ENCODE data around the gene ARHGAP33.
"Not testable (repeated sequence)": the region's sequence is repeated elsewhere in the genome, so short reads cannot be mapped to it uniquely, and the experiment has no call there.

The ARHGAP33 gene

DNA sequence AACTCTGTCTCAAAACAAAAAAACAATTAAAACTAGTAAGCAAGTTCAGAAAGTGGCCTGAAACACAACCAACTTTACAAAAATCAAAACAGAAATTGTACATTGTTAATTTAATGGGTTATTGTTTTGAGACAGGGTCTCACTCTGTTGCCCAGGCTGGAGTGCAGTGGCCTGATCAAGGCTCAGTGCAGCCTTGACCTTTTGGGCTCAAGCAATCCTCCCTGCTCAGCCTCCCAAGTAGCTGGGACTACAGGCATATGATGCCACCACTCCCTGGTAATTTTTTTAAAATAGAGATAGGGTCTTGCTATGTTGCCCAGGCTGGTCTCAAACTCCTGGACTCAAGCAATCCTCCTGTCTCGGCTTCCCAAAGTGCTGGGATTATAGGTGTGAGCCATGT lies 20.2 kb downstream of the ARHGAP33 start:
- not testable (repeated sequence) for DNase-seq

DNA sequence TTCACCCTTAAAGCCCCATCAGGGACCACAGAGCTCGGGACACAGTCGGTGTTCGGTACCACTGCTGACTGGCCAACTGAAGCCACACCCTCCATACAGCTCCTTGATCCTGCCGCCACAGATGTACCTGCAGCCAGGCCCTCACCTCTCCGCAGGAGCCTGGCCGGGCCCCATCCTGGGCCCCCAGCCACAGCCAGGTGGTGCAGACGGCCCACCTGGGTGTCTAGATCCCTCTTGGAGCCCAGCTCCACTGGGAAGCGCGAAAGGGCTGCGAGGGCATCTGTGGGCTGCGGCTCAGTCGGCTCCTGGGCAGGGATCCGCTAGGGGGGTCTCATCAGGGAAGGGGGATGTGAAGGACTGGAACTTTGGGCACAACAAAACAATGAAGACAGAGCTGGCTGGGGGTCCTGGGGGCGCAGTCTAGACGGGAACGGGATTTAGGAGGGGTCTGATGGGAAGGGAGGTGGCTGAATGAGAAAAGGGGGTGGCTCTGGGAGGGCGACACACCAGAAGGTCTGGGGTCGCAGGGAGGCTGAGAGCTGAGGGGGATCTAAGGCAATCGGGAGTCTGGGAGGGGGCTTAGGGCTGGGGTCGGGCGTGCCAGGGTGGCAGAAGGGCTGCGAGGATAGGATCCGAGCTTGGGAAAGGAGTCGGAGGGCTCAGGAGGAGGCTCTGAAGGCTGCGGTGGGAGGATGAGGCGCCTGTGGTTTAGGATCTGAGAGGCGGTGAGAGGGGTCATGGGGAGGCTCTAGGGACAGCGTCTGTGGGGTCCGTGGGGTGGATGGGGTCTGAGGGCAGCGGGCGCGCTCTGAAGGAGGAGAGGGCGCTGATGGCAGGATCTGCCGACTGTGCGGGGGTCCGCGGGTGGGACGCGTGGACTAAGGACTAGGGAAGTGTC lies 21.5 kb downstream of the ARHGAP33 start:
- DNase-seq, result no peak

DNA sequence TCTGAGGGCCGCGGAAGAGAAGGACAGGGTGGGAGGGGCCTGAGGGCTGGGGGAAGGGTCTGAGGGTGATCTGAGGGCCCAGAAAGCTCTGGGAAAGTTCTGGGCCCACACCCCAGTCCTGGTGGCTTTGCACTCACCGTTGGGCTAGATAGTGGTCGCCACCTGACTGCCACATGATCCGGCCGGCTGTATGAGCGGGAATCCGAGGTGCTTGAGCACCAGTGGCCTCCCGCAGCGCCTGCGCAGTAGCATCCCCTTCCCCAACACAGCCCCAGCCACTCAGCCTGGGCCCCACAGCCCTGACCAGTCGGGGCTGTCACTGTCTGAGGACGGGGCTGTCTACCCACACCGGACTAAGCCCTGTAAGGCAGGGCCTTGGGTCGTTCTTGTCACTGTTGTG lies 22.3 kb downstream of the ARHGAP33 start:
- no peak for DNase-seq

DNA sequence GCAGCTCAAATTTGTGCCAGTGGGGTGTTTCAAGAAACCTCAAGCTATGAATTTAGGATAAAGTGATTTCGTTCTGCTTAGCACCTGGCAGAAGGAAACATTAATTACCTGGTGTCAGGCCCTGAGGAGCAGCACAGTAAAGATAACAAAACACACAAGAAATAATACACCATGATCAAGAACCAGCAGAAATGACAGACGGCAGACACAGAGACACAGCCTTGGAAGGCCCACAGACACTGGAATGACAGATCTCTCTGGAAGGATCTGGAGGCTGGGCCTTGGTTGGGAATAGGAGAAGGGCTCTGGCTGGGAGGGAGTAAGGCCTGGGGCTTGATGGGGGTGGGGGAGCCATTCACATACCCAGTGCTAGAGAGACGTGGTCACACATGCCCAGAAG lies 26.5 kb downstream of the ARHGAP33 start:
- DNase-seq, result no peak

DNA sequence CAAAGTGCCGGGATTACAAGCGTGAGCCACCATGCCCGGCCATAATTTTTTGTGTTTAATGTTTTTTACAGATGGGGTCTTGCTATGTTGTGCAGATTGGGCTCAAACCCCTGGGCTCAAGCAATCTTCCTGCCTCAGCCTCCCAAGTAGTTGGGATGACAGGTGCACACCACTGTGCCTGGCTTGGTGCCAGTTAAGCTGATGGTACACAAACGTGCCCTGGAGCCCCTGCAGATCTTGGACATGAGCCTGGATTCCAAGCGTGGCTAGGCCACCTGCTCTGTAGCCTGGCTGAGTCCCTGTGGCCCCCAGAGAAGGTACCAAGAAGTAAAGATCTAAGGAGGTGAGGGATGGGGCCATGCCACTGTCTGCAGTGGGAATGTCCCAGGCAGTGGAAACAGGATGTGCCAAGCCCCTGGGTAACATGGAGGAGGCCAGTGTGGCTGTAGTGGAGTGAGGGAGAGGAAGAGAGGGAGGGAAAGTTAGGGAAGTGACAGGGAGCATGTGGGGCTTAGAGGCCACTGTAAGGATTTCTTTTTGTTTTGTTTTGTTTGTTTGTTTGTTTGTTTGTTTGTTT lies 30.2 kb downstream of the ARHGAP33 start:
- peak; percentile 53 for DNase-seq

DNA sequence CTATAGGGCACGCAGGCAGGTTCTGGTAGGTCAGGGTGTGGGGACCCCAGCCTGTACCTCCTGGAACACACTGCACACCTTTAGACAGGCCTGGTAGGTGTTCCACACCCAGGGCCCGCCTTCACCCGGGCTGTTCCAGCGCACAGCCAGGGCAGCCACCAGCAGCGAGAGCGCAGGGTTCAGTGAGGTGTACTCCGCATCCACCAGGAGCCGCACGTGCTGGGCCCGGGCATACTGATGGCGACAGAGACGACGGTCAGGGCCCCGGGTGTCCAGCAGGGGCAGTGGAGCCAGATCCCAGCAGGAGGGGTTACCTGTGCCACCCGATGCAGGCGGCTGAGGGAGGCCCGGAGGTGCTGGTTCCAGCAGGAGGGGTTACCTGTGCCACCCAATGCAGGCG lies 31.2 kb downstream of the ARHGAP33 start:
- DNase-seq, result no peak

DNA sequence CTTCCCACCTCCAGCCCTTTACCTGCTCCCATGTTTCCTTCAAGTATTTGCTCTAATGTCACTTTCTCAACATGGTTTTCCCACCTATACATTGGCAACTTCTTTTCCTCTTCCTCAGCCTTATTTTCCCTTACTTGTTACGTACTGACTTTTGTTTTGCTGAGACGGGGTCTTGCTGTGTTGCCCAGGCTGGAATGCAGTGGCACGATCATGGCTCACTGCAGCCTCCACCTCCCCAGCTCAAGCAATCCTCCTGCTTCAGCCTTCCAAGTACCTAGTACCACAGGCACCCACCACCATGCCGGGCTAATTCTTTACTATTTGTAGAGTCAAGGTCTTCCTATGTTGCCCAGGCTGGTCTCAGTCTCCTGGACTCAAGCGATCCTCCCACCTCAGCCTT lies 32.3 kb downstream of the ARHGAP33 start:
- no peak for DNase-seq

DNA sequence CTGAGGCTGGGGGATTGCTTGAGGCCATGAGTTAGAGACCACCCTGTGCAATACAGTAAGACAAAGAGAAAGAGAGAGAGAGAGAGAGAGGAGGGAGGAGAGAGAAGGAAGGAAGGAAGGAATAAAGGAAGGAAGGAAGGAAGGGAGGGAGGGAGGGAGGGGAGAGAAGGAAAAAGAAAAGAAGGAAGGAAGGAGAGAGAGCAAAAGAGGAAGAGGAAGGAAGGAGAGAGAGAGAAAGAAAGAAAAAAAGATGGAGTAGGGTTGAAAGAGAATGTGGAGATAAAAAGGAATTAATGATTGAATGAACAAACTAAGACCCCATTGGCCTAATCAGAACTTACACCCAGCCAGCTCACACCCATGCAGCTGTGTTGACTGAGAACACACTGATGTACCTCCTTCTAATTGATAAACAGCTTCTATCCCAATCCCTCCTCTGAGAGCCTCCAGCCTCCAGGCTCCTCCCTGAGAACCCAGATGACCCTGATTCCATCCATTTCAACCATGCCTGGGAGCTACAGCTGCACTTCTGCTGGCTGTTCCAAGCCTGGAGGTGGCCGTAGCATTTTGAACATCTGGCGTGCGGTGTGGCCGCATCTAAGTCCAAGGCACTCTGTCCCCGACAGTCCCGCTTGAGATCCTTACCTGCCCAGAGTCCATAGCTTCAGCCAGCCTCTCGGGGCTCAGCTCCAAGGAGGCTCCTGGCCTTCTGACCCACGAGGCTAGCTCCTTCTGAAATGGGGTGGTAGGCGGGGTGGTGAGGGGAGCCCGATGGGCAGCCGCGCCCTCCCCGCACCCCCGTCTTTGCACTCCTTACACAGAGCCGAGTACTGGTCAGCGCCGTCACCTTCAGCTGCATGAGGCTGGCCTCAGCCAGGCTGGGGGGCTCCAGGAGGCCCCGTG lies 36.2 kb downstream of the ARHGAP33 start:
- DNase-seq, result no peak

DNA sequence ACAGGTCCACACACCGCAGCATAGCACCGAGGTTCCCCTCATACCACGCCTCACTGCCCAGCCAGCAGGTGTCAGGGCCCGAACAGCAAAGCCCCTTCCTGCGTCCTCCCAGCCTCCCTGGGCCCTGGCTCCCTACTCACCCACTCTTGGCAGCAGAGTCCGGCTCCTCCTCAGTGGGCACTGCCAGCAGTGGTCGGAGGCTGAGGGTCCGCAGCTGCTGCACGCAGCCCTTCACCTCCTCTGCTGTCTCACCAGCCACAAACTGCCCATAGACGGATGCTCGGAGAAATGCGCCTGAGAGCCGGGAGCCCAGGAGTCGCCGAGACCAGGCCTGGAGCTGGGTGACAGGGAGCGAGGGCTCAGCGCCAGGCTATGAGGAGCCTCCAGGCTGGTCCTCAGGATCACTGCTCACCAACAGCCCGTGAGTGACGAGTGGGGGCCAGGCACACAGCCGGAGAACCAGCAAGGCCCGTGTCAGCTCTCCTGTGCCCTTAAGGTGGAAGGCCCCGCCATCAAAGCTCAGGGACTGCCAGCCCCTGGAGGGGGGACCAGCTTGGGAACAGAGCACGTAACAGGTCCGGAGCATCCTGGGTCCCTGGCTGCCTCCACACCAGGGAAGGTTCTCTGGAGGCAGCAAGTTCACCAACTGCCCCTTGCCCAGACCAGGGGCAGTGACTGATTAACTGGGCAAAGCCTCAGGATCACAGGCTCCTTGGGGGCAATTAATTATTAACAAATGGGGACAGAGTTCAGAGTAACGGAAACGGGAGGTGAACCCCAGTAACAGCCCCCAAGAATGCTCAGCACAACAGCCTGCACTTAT lies 37.1 kb downstream of the ARHGAP33 start, which contains the start of gene PRODH2:
Gene PRODH2, minus strand, starts transcription at position 626 of the 823 bp plus-strand sequence. Its CDS starts 40 bp downstream, at position 586.
- DNase-seq, result no peak

DNA sequence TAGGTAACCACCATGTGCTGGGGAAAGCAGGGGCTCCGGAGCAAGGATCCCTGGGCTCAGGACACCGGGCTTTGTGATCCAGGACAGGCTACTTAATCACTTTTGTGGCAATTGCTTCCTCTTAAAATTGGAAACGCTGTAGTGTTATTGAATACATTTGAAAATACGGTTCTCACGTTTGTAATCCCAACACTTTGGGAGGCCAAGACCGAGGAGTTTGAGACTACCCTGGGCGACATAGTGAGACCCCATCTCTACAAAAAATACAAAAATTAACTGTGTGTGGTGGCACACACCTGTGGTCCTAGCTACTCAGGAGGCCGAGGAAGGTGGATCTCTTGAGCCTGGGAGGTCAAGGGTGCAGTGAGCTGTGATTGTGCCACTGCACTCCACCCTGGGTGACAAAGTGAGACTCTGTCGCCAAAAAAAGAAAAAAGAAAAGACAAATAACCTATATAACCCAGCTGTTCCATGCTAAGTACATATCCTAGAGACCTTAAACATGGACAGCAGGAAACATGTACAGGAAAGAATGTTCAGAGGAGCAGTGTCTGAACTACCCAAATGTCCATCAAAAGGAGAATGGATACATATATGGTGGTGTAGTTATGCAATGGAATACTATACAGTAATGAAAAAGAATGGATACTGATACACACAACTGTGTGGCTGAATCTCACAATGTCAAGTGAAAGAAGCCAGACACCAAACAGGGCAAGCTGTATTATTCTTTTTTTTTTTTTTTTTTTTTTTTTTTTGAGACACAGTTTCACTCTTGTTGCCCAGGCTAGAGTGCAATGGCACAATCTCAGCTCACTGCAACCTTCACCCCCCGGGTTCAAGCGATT lies 37.9 kb downstream of the ARHGAP33 start:
- DNase-seq, result no peak

DNA sequence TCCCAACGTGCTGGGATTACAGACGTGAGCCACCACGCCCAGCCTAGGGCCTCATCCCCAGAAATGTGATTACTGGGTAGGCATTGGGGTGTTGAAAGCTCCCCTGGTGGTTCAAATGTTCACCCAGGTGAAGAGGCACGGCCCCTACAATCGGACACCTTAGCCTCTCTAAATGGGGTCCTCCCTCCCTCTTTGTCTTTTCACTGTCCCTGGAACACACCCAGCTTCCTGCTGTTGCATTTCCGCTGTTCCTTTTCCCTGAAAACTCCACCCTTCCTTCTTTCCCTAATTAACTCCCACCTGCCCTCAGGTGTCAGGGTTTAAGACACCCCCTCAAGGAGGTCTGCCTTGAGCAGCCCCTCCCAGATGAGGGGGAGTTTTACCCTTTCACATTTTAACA lies 40.9 kb downstream of the ARHGAP33 start:
- DNase-seq, result no peak

DNA sequence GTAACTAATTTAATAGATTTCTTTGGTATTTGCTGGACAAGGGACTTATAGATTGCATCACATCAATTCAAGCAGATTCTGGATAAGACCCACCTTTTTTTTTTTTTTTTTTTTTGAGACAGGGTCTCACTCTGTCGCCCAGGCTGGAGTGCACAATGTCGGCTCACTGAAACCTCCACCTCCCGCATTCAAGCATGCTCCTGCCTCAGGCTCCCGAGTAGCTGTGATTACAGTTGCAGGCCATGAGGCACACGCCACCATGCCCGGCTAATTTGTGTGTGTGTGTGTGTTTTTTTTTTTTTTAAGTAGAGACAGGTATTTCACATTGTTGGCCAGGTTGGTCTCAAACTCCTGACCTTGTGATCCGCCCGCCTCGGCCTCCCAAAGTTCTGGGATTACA lies 41.5 kb downstream of the ARHGAP33 start:
- no peak for DNase-seq

DNA sequence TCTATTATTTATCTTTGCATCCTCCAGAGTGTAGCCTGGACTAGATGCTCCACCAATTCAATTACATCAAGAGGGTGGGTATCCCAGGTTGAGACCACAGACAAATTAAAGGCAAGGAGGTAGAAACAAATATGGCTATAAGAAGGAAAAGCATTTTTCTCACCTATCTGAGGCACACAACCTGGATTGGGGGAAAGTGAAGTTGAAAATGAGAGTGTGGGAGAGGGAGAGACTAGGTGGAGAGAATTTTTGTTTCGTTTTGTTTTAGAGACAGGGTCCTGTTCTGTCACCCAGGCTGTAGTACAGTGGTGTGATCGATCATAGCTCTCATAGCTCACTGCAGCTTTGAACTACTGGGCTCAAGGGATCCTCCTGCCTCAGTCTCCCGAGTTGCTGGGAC lies 43.1 kb downstream of the ARHGAP33 start:
- DNase-seq, result no peak

DNA sequence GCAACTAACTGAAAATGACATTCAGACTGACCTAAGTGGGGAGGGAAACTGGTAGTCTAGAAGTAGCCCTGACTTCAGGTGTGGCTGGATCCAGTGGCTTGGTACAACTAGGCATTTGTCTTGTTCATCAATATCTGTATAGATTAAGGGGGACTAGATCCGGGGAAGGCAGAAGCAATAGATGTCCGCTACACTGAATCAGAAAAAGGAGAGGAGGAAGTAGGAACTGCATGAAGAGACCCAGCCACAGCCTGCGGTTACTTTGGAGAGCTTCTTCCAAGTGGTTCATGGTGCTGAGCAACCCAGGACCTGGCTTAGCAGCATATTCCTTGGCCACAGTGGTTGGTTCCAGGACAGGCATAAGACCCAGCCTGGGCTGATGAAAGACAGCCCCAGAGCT lies 47.2 kb downstream of the ARHGAP33 start:
- DNase-seq, result peak; percentile 20

DNA sequence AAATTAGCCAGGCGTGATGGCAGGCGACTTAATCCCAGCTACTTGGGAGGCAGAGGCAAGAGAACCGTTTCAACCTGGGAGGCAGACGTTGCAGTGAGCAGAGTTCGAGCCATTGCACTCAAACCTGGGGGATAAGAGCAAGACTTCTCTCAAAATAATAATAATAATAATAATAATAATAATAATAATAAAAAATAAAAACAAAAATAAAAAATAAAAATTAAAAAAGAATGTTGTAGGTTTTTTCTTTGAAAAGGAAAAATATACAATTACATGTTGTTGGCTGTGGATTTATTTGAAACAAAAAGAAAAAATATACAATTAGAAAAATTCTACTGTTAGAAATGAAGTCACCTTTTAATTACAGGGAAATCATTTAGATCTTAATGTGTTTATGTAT lies 48.8 kb downstream of the ARHGAP33 start:
- no peak for DNase-seq

DNA sequence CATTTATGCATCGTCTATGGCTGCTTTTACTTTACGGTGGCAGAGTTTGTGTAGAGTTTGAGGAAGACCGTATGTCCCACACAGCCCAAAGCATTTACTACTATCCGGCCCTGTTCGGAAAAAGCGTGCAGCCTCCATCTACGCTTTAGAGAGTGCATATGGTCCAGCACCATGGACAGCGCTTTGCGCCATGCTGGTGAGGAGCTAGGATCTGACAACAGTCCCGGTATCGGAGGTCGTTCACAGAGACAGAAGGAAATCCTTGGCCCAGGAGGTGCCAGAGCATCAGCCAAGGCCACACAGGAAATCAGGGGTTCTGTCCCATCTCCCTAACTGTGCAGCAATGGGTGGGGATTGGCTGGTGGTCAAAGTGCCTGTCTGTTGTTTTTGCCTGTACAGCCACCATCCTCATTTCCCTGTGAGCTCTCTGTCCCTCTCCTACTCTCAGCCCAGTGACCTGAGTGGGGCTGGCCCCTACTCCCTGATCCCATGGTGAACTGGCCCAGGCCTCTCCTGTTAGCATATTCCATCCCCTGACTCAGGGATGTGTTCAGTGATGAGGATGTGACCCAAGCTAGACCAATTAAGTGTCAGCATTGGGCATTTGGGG lies 53.4 kb downstream of the ARHGAP33 start:
- peak; percentile 66 for DNase-seq

DNA sequence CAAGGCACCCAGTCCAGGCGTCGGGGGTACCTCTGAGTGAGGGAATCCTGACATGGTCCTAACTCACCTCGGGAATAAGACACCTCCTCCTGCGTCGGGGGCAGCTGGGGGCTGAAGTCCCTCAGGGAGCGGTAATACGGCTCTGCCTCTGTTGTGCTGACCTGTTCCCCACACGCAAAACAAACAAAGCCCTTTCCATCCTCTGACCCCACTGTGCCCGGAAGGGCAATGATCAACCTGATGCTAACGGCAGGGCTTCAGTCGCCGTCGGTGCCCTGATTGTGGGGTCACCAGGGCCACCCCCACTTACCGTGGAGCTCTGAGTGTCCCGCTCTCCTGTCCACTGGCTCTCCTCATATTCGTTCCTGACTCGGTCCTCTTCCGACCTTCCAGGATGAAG lies 55.6 kb downstream of the ARHGAP33 start:
- DNase-seq, result no peak

DNA sequence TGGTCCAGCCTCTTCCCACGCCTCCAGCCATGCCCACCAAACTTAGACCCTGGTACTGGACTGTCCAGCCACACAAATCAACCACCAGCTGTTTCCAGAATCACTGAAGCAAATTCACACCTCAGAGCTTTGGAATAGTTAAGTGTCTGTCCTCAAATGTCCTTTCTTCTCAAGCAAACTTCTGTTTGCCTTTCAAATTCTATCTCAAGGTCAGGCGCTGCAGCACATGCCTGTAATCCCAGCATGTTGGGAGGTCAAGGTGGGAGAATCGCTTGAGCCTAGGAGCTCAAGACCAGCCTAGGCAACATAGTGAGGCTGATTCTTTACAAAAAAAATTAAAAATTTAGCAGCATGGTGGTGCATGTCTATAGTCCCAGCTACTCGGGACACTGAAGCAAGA lies 56.7 kb downstream of the ARHGAP33 start:
- no peak for DNase-seq

DNA sequence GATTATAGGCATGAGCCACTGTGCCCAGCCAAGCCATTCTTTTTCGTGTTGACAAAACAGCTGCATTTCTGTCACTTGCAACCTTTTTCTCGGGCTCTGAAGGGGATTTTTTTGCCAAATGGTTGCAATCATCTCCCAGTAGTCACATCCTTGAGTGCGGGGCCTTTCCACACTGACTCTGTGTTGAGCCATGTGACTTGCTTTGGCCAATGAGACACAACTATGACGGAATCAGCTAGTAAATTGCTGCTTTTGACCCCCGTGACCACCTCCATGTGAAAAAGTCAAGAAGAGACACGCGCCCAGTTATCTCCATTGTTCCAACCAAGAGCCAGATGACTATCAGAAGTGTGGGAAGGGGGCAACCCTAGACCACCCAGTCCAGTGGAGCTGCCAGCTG lies 58.6 kb downstream of the ARHGAP33 start:
- DNase-seq, result no peak

DNA sequence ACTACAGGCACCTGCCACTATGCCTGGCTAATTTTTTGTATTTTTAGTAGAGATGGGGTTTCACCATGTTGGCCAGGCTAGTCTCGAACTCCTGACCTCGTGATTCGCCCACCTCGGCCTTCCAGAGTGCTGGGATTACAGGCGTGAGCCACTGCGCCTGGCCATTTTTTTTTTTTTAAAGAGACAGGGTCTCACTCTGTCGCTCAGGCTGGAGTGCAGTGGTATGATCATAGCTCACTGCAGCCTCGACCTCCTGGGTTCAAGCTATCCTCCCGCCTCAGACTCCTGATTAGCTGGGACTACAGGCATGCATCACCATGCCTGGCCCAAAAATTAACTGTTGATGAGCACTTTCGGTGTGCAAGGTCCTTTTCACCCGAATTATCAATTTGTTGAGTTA lies 60.7 kb downstream of the ARHGAP33 start:
- DNase-seq, result not testable (repeated sequence)
